Tibial nerve (tissue), 4 donors: ENCODE data around the gene LGALS4.

ENCODE experiments used
- EP300 ChIP-seq, 2 donors: sonication (generic); formaldehyde crosslinking; IDR thresholded peaks; one replicate each; pipeline ENCODE4 v1.6.1; 2017; ENCODE audit warnings: antibody characterized with exemption in 2 of 2, mild to moderate bottlenecking in 1 of 2
- POLR2A ChIP-seq, 2 donors: fragments of 450-650 bp; IDR thresholded peaks; one replicate each; pipeline ENCODE4 v1.6.1; 2017; ENCODE audit warnings: antibody characterized with exemption in 2 of 2, mild to moderate bottlenecking in 2 of 2, moderate library complexity in 2 of 2
- TF ChIP-seq, protein P1 (sequence below), 5 experiments: fragments of 200-600 bp in 3 of 5; fragments of 450-650 bp in 2 of 5; sonication (generic) in 3 of 5; IDR thresholded peaks; one replicate each; pipeline ENCODE4 v1.5.1; 2016 to 2019; ENCODE audit warnings: antibody characterized with exemption in 5 of 5, mild to moderate bottlenecking in 3 of 5, moderate library complexity in 2 of 5

- TF ChIP-seq, protein P1, sequence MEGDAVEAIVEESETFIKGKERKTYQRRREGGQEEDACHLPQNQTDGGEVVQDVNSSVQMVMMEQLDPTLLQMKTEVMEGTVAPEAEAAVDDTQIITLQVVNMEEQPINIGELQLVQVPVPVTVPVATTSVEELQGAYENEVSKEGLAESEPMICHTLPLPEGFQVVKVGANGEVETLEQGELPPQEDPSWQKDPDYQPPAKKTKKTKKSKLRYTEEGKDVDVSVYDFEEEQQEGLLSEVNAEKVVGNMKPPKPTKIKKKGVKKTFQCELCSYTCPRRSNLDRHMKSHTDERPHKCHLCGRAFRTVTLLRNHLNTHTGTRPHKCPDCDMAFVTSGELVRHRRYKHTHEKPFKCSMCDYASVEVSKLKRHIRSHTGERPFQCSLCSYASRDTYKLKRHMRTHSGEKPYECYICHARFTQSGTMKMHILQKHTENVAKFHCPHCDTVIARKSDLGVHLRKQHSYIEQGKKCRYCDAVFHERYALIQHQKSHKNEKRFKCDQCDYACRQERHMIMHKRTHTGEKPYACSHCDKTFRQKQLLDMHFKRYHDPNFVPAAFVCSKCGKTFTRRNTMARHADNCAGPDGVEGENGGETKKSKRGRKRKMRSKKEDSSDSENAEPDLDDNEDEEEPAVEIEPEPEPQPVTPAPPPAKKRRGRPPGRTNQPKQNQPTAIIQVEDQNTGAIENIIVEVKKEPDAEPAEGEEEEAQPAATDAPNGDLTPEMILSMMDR (IDR thresholded peaks at IDR 0.05): no peak
- no peak for TF ChIP-seq POLR2A (IDR thresholded peaks at IDR 0.05)
- TF ChIP-seq EP300 (IDR thresholded peaks at IDR 0.05): no peak
These were observed 40.5 kb upstream of the LGALS4 start for GRCh38 chr19:38853214-38853613.
